OCI-LY1 (cell line): Measurements from ENCODE around the gene TECPR2.

ENCODE experiments used
- H2AFZ ChIP-seq: fragments of 200-600 bp; sonication (generic), shearing (Covaris generic); 2 replicates; pipeline ENCODE4 v1.6.0; 2014; ENCODE audit warnings: antibody characterized with exemption, mild to moderate bottlenecking, low read length
- H3F3A ChIP-seq: fragments of 200-600 bp; sonication (generic), shearing (Covaris generic); 2 replicates; pipeline ENCODE4 v1.6.0; 2014; ENCODE audit warnings: mild to moderate bottlenecking, antibody characterized with exemption, low read length, moderate library complexity; ENCODE audit not compliant: insufficient read depth
- H3K27ac ChIP-seq: fragments of 200-600 bp; sonication (generic); 2 replicates; pipeline ENCODE4 v1.5.1; 2014; ENCODE audit warnings: low read length, mixed run types, mild to moderate bottlenecking, low read depth; ENCODE audit not compliant: poor library complexity, severe bottlenecking
- H3K27me3 ChIP-seq: fragments of 200-600 bp; sonication (generic); 2 replicates; pipeline ENCODE4 v1.6.0; 2014; ENCODE audit warnings: antibody characterized with exemption, mild to moderate bottlenecking, low read length, moderate library complexity; ENCODE audit not compliant: insufficient read depth
- H3K36me3 ChIP-seq: fragments of 200-600 bp; sonication (generic); 2 replicates; pipeline ENCODE4 v1.6.1; 2014; ENCODE audit warnings: mild to moderate bottlenecking, antibody characterized with exemption, low read length, moderate library complexity, mixed read lengths; ENCODE audit not compliant: insufficient read depth
- H3K4me1 ChIP-seq: fragments of 200-600 bp; sonication (generic); 2 replicates; pipeline ENCODE4 v1.5.1; 2014; ENCODE audit warnings: mild to moderate bottlenecking, low read length, moderate library complexity; ENCODE audit not compliant: insufficient read depth, severe bottlenecking
- H3K4me2 ChIP-seq: fragments of 200-600 bp; sonication (generic), shearing (Covaris generic); 2 replicates; pipeline ENCODE4 v1.6.1; 2014; ENCODE audit warnings: low read length
- H3K4me3 ChIP-seq: fragments of 200-600 bp; sonication (generic); 2 replicates; pipeline ENCODE4 v1.5.1; 2014; ENCODE audit warnings: low read length, low read depth, mild to moderate bottlenecking, mixed read lengths; ENCODE audit not compliant: poor library complexity, severe bottlenecking
- H3K79me2 ChIP-seq: fragments of 200-600 bp; shearing (Covaris generic); 2 replicates; pipeline ENCODE4 v1.6.1; 2016; ENCODE audit warnings: mixed run types, low read length, mixed read lengths; ENCODE audit not compliant: insufficient read depth
- H3K9ac ChIP-seq: fragments of 200-600 bp; sonication (generic), shearing (Covaris generic); 2 replicates; pipeline ENCODE4 v1.6.1; 2014; ENCODE audit warnings: mild to moderate bottlenecking, low read length, mixed read lengths
- H3K9me2 ChIP-seq: fragments of 200-600 bp; sonication (generic), shearing (Covaris generic); 2 replicates; pipeline ENCODE4 v1.6.1; 2014; ENCODE audit warnings: low read depth, mild to moderate bottlenecking, low read length, mixed read lengths
- H3K9me3 ChIP-seq: fragments of 200-600 bp; shearing (Covaris generic); 2 replicates; pipeline ENCODE4 v1.6.1; 2014; ENCODE audit warnings: low read length, mixed read lengths
- H4K20me1 ChIP-seq: fragments of 200-600 bp; sonication (generic), shearing (Covaris generic); 2 replicates; pipeline ENCODE4 v1.6.0; 2016; ENCODE audit warnings: mild to moderate bottlenecking, low read length; ENCODE audit not compliant: insufficient read depth
- EZH2 ChIP-seq: fragments of 200-600 bp; sonication (generic), shearing (Covaris generic); IDR thresholded peaks from 2 replicates; pipeline ENCODE4 v1.8.0; 2017; ENCODE audit warnings: borderline replicate concordance, mixed run types, mild to moderate bottlenecking, antibody characterized with exemption, low read length, moderate library complexity, mixed read lengths
- TF ChIP-seq, protein P1 (sequence below): fragments of 200-600 bp; sonication (generic), shearing (Covaris generic); IDR thresholded peaks from 2 replicates; pipeline ENCODE4 v1.5.1; 2017; ENCODE audit warnings: mild to moderate bottlenecking, antibody characterized with exemption, low read length, moderate library complexity, mixed read lengths

Gene TECPR2

DNA sequence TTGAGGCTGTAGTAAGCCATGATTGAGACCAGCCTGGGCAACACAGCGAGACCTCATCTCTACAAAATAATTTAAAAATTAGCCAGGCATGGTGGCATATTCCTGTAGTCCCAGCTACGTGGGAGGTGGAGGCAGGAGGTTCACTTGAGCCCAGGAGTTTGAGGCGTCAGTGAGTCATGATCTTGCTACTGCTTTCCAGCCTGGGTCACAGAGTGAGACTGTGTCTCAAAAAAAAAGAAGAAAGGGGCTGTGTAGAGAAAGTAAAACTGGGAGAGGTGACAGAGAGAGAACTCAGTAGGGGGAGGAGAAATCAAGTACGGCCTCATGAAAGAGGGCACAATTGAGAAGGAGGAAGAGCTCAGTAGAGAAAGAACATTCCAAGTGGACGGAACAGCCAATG, 12.4 kb downstream of the TECPR2 start:
- no peak overlapping the region for H3K27ac ChIP-seq
- TF ChIP-seq EZH2: no peak
- TF ChIP-seq, protein P1, sequence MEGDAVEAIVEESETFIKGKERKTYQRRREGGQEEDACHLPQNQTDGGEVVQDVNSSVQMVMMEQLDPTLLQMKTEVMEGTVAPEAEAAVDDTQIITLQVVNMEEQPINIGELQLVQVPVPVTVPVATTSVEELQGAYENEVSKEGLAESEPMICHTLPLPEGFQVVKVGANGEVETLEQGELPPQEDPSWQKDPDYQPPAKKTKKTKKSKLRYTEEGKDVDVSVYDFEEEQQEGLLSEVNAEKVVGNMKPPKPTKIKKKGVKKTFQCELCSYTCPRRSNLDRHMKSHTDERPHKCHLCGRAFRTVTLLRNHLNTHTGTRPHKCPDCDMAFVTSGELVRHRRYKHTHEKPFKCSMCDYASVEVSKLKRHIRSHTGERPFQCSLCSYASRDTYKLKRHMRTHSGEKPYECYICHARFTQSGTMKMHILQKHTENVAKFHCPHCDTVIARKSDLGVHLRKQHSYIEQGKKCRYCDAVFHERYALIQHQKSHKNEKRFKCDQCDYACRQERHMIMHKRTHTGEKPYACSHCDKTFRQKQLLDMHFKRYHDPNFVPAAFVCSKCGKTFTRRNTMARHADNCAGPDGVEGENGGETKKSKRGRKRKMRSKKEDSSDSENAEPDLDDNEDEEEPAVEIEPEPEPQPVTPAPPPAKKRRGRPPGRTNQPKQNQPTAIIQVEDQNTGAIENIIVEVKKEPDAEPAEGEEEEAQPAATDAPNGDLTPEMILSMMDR: no peak
- H3K36me3 ChIP-seq: no peaks in the 10 kb centered on the region
- H3K9ac ChIP-seq: no peak overlapping the region
- H3K27me3 ChIP-seq: no peaks in the 10 kb centered on the region
- H3K4me1 ChIP-seq: peaks cover 6% of the 10 kb centered on the region
- H3K4me3 ChIP-seq: no peak overlapping the region
- no peaks in the 10 kb centered on the region for H4K20me1 ChIP-seq
- no peak overlapping the region for H3K4me2 ChIP-seq
- no peaks in the 10 kb centered on the region for H3K9me3 ChIP-seq
- H2AFZ ChIP-seq: no peak overlapping the region
- H3F3A ChIP-seq: no peaks in the 10 kb centered on the region
- no peaks in the 10 kb centered on the region for H3K79me2 ChIP-seq
- no peaks in the 10 kb centered on the region for H3K9me2 ChIP-seq

DNA sequence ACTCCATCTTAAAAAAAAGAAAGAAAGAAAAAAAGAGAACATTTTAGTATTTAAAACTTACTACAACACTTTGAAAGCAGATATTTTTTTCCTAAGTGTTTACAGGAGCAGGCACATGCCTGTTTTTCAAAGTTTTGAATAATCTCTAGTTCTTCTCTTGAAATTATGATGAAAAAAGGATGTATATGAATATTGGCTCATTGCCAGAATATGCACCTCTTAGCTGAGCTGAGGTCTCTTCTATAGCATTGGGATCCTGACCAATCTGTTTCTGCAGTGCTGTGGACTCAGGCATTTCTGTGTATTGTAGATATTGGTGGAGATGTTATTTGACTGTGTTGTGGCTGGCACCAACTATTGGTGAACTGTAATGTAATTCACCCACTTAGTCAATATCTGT, 15.0 kb downstream of the TECPR2 start:
- Histone ChIP-seq H3K79me2 (no peaks in the 10 kb centered on the region), H3K9ac (no peak overlapping the region), H3K27me3 (no peaks in the 10 kb centered on the region), H3K27ac (no peak overlapping the region), H3K36me3 (no peaks in the 10 kb centered on the region), H3K9me2 (no peaks in the 10 kb centered on the region), H4K20me1 (no peaks in the 10 kb centered on the region), H3K4me3 (no peak overlapping the region), H3K4me2 (no peak overlapping the region), H2AFZ (no peak overlapping the region), H3K4me1 (no peaks in the 10 kb centered on the region), H3K9me3 (no peaks in the 10 kb centered on the region), H3F3A (no peaks in the 10 kb centered on the region)
- TF ChIP-seq EZH2: no peak
- TF ChIP-seq, protein P1: no peak

DNA sequence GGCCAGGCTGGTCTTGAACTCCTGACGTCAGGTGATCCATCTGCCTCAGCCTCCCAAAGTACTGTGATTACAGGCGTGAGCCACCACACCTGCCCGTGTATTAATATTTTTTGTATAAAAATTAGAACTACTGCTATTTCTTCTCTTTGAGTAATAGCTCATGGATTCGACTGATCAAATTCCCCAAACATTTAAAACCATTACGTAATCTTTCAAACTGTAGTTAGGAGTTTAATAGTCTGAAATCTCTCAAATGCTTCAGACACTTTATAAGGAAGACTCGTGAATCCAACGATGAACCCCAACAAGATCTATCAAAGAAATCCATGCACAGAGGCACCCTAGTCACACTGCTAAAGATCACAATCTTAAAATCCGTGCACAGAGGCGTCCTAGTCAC, 16.1 kb downstream of the TECPR2 start:
- TF ChIP-seq EZH2: no peak
- TF ChIP-seq, protein P1: no peak
- Histone ChIP-seq H3K27ac (no peak overlapping the region), H3K9ac (no peak overlapping the region), H3F3A (no peaks in the 10 kb centered on the region), H3K4me1 (no peaks in the 10 kb centered on the region), H3K4me3 (no peak overlapping the region), H2AFZ (no peak overlapping the region), H3K79me2 (no peaks in the 10 kb centered on the region), H3K36me3 (no peaks in the 10 kb centered on the region), H3K9me2 (no peaks in the 10 kb centered on the region), H3K4me2 (no peak overlapping the region), H3K9me3 (no peaks in the 10 kb centered on the region), H4K20me1 (no peaks in the 10 kb centered on the region), H3K27me3 (no peaks in the 10 kb centered on the region)
